Bronchial epithelial cell (primary cell): ENCODE results near the gene C12orf76. TPM values are rescaled to one million over a fixed set of nuclear protein-coding genes. Genes with fewer than 3 reads are reported as not detected.
"Not testable (repeated sequence)": the region's sequence is repeated elsewhere in the genome, so short reads cannot be mapped to it uniquely, and the experiment has no call there.

ENCODE experiments used
- DNase-seq: peaks from one replicate; pipeline ENCODE4 v3.0.0-alpha.2; 2010; ENCODE audit warnings: low read depth
- FAIRE-seq: peaks from 2 replicates; lab custom pipeline; 2011; peaks lifted over from hg19 to GRCh38; lab: Jason Lieb, UNC
- H3K27me3 ChIP-seq: 2 replicates; pipeline ENCODE4 v1.5.1; 2011; ENCODE audit warnings: low read length; ENCODE audit not compliant: control insufficient read depth, insufficient read depth
- H3K36me3 ChIP-seq: 2 replicates; pipeline ENCODE4 v1.5.1; 2011; ENCODE audit warnings: low read length; ENCODE audit not compliant: control insufficient read depth, insufficient read depth
- H3K4me3 ChIP-seq: 2 replicates; pipeline ENCODE4 v1.5.1; 2011; ENCODE audit warnings: mild to moderate bottlenecking, low read depth, low read length, control low read depth
- CTCF ChIP-seq: IDR thresholded peaks from 2 replicates; pipeline ENCODE4 v1.5.1; 2011; ENCODE audit warnings: mild to moderate bottlenecking, moderate library complexity, low read length, control low read depth, inconsistent platforms; ENCODE audit not compliant: insufficient read depth, severe bottlenecking
- total RNA-seq: library from RNA; depleted of rRNA; stranded (reverse); fragments of >200 nt; gene quantifications from 2 replicates; pipeline ENCODE4 v1.2.1, GENCODE V29; 2014

Gene C12orf76
- total RNA-seq, 1 donor from 2014 or later: 17.9 TPM

GRCh38 chr12:110050927-110051326 is 2.6 kb upstream of the C12orf76 start:
- no peaks in the 10 kb centered on the region for H3K36me3 ChIP-seq
- no peaks in the 10 kb centered on the region for H3K27me3 ChIP-seq
- no peak overlapping the region for H3K4me3 ChIP-seq
- DNase-seq (no peak), FAIRE-seq (no peak)
- TF ChIP-seq CTCF: no peak

- H3K36me3 ChIP-seq, H3K27me3 ChIP-seq, DNase-seq, FAIRE-seq, H3K4me3 ChIP-seq: not testable (repeated sequence)
Observed at GRCh38 chr12:110049666-110050065, 1.3 kb upstream of the C12orf76 start.

- not testable (repeated sequence) for FAIRE-seq, H3K27me3 ChIP-seq, H3K4me3 ChIP-seq, DNase-seq, H3K36me3 ChIP-seq
Observed at GRCh38 chr12:110049034-110049433, 712 bp upstream of the C12orf76 start.

- Histone ChIP-seq H3K4me3 (peak overlapping the region; percentile 63), H3K27me3 (no peaks in the 10 kb centered on the region), H3K36me3 (no peaks in the 10 kb centered on the region)
- DNase-seq (no peak), FAIRE-seq (no peak)
- TF ChIP-seq CTCF: no peak
Observed at GRCh38 chr12:110047297-110047940, 903 bp downstream of the C12orf76 start.

GRCh38 chr12:110046451-110047187 is 1.7 kb downstream of the C12orf76 start:
- H3K4me3 ChIP-seq: no peak overlapping the region
- no peaks in the 10 kb centered on the region for H3K27me3 ChIP-seq
- FAIRE-seq (no peak), DNase-seq (no peak)
- TF ChIP-seq CTCF: no peak
- peaks cover 3% of the 10 kb centered on the region for H3K36me3 ChIP-seq

- Histone ChIP-seq H3K27me3 (no peaks in the 10 kb centered on the region), H3K4me3 (no peak overlapping the region), H3K36me3 (peaks cover 6% of the 10 kb centered on the region)
- FAIRE-seq (no peak), DNase-seq (no peak)
- TF ChIP-seq CTCF: no peak
Observed at GRCh38 chr12:110042264-110042663, 6.1 kb downstream of the C12orf76 start.
